Astrocyte (in vitro differentiated cells and primary cell): Measurements from ENCODE around the gene AKAP13. TPM values are rescaled to one million over a fixed set of nuclear protein-coding genes. Genes with fewer than 3 reads are reported as not detected.

Experiments
- DNase-seq: peaks from one replicate; pipeline ENCODE4 v3.0.0-alpha.2; 2010; ENCODE audit warnings: low read depth
- FAIRE-seq: peaks from 2 replicates; lab custom pipeline; 2011; peaks lifted over from hg19 to GRCh38; lab: Jason Lieb, UNC
- H2AFZ ChIP-seq: 2 replicates; pipeline ENCODE4 v1.6.0; 2012; ENCODE audit warnings: low read depth, low read length, inconsistent platforms
- H3K27ac ChIP-seq: 2 replicates; pipeline ENCODE4 v1.5.1; 2011; ENCODE audit warnings: low read depth, low read length, inconsistent platforms
- H3K27me3 ChIP-seq: 2 replicates; pipeline ENCODE4 v1.6.0; 2011; ENCODE audit warnings: low read length, inconsistent platforms; ENCODE audit not compliant: insufficient read depth
- H3K36me3 ChIP-seq: 2 replicates; pipeline ENCODE4 v1.5.1; 2011; ENCODE audit warnings: low read length, inconsistent platforms; ENCODE audit not compliant: insufficient read depth
- H3K4me1 ChIP-seq: 2 replicates; pipeline ENCODE4 v1.5.1; 2011; ENCODE audit warnings: low read length, inconsistent platforms; ENCODE audit not compliant: insufficient read depth
- H3K4me2 ChIP-seq: 2 replicates; pipeline ENCODE4 v1.6.0; 2012; ENCODE audit warnings: low read length, inconsistent platforms
- H3K4me3 ChIP-seq: 2 replicates; pipeline ENCODE4 v1.5.1; 2011; ENCODE audit warnings: low read depth, mild to moderate bottlenecking, low read length, inconsistent platforms; ENCODE audit not compliant: insufficient read depth
- H3K79me2 ChIP-seq: 2 replicates; pipeline ENCODE4 v1.6.0; 2012; ENCODE audit warnings: mild to moderate bottlenecking, low read length, inconsistent platforms; ENCODE audit not compliant: insufficient read depth
- H3K9ac ChIP-seq: 2 replicates; pipeline ENCODE4 v1.6.0; 2012; ENCODE audit warnings: mild to moderate bottlenecking, low read length, inconsistent platforms
- H3K9me3 ChIP-seq: 2 replicates; pipeline ENCODE4 v1.5.1; 2012; ENCODE audit warnings: low read depth, mild to moderate bottlenecking, low read length, inconsistent platforms; ENCODE audit not compliant: insufficient read depth
- H4K20me1 ChIP-seq: 2 replicates; pipeline ENCODE4 v1.6.0; 2012; ENCODE audit warnings: low read length, inconsistent platforms; ENCODE audit not compliant: insufficient read depth
- H3K27ac Mint-ChIP-seq: one replicate; pipeline ENCODE4 v1.8.0; 2021; ENCODE audit warnings: mild to moderate bottlenecking, mixed read lengths; ENCODE audit not compliant: unreplicated experiment
- H3K27me3 Mint-ChIP-seq: one replicate; pipeline ENCODE4 v1.8.0; 2021; ENCODE audit warnings: low read depth, mixed read lengths; ENCODE audit not compliant: unreplicated experiment
- H3K36me3 Mint-ChIP-seq: one replicate; pipeline ENCODE4 v1.8.0; 2021; ENCODE audit warnings: low read depth, mixed read lengths; ENCODE audit not compliant: unreplicated experiment
- H3K4me1 Mint-ChIP-seq: one replicate; pipeline ENCODE4 v1.8.0; 2021; ENCODE audit warnings: low read depth, mixed read lengths; ENCODE audit not compliant: unreplicated experiment
- H3K4me3 Mint-ChIP-seq: one replicate; pipeline ENCODE4 v1.8.0; 2021; ENCODE audit warnings: mild to moderate bottlenecking, moderate library complexity, mixed read lengths; ENCODE audit not compliant: unreplicated experiment
- H3K9me3 Mint-ChIP-seq: one replicate; pipeline ENCODE4 v1.8.0; 2021; ENCODE audit warnings: mild to moderate bottlenecking, mixed read lengths; ENCODE audit not compliant: unreplicated experiment
- CTCF ChIP-seq: IDR thresholded peaks from 2 replicates; pipeline ENCODE4 v1.5.1; 2011; ENCODE audit warnings: low read depth, mild to moderate bottlenecking, inconsistent platforms, low read length, moderate library complexity; ENCODE audit not compliant: insufficient read depth
- EZH2 ChIP-seq: IDR thresholded peaks from 2 replicates; pipeline ENCODE4 v1.6.1; 2012; ENCODE audit warnings: mild to moderate bottlenecking, low read length, inconsistent platforms; ENCODE audit not compliant: insufficient read depth
- total RNA-seq: library from RNA; stranded (reverse); gene quantifications from 2 replicates; pipeline ENCODE4 v1.2.1, GENCODE V29; 2021

Gene AKAP13
- total RNA-seq, 1 donor from 2014 or later = 98.2 TPM

GRCh38 chr15:85473455-85473854, 93.1 kb downstream of the AKAP13 start:
- Mint-ChIP-seq H3K4me1 (peaks cover 61% of the 10 kb centered on the region), H3K27ac (peak overlapping the region; percentile 0), H3K9me3 (no peaks in the 10 kb centered on the region), H3K4me3 (peak overlapping the region; percentile 9), H3K27me3 (no peaks in the 10 kb centered on the region), H3K36me3 (no peaks in the 10 kb centered on the region)
- Histone ChIP-seq H3K4me2 (peak overlapping the region; percentile 52), H3K36me3 (no peaks in the 10 kb centered on the region), H3K4me3 (no peak overlapping the region), H3K27me3 (no peaks in the 10 kb centered on the region), H3K27ac (peak overlapping the region; percentile 38), H4K20me1 (peaks cover 59% of the 10 kb centered on the region), H2AFZ (no peak overlapping the region), H3K9me3 (no peaks in the 10 kb centered on the region), H3K79me2 (peaks cover 87% of the 10 kb centered on the region), H3K4me1 (peaks cover 32% of the 10 kb centered on the region), H3K9ac (no peak overlapping the region)
- DNase-seq = peak; percentile 70
- FAIRE-seq = peak; percentile 64
- TF ChIP-seq CTCF = no peak
- TF ChIP-seq EZH2 = no peak

GRCh38 chr15:85474700-85475316, 94.4 kb downstream of the AKAP13 start:
- H3K27ac Mint-ChIP-seq = peak overlapping the region; percentile 74
- no peak for DNase-seq

More at GRCh38 chr15:85474700-85475316, 94.4 kb downstream of the AKAP13 start:
- Mint-ChIP-seq H3K36me3 (peaks cover 4% of the 10 kb centered on the region), H3K4me3 (no peak overlapping the region), H3K9me3 (no peaks in the 10 kb centered on the region), H3K4me1 (peaks cover 73% of the 10 kb centered on the region), H3K27me3 (no peaks in the 10 kb centered on the region)
- H3K4me3 ChIP-seq = no peak overlapping the region
- H3K9me3 ChIP-seq = no peaks in the 10 kb centered on the region
- peak overlapping the region; percentile 17 for H3K27ac ChIP-seq
- peak overlapping the region; percentile 1 for H3K4me2 ChIP-seq
- no peaks in the 10 kb centered on the region for H3K36me3 ChIP-seq
- H4K20me1 ChIP-seq = peaks cover 58% of the 10 kb centered on the region
- TF ChIP-seq EZH2 (no peak), CTCF (no peak)
- peak; percentile 45 for FAIRE-seq
- H3K79me2 ChIP-seq = peaks cover 85% of the 10 kb centered on the region
- no peak overlapping the region for H2AFZ ChIP-seq
- no peaks in the 10 kb centered on the region for H3K27me3 ChIP-seq
- H3K9ac ChIP-seq = no peak overlapping the region
- H3K4me1 ChIP-seq = peaks cover 46% of the 10 kb centered on the region
